Stimulated activated CD8-positive, alpha-beta memory T cell treated with anti-CD3 and anti-CD28 coated beads, Interleukin-12 subunit alpha, Interleukin-12 subunit beta, amount 100 ng/mL, for 4 hours (primary cell): ENCODE measurements around the gene TMEFF2.

Experiments
- DNase-seq: peaks from one replicate; pipeline ENCODE4 v3.0.0-alpha.2; 2020; ENCODE audit warnings: low read depth

TMEFF2 gene

DNA sequence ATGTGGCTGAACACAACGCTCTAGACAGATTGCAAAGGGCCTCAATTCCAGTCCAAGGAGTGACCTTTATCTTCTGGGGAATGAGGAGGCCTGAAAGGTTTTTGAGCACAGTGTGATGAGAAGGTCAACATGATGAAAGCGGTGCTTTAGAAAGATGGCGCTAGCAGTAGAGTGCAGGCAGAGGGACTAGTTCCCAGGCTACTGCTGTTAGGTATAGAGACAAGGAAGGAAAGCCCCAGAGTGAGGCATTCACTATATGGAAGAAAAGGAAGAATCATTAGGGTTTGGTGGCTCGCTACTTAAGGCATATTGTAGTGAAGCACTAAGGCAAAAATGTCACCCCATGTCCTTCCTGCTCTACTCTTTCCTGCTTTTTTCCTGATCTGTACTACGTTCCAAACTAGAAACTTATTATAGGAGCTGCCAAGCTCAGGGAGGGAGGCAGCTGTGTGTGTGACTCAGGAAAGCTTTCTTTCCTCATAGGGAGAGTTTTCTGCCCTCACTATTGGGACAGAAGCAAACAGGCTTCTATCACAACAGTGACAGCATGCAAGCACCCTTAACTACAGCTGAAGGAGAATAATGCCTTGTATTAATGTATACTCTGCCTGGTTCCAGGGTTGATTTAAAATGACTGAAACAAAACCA is 187.0 kb downstream of the TMEFF2 start:
- DNase-seq = no peak

DNA sequence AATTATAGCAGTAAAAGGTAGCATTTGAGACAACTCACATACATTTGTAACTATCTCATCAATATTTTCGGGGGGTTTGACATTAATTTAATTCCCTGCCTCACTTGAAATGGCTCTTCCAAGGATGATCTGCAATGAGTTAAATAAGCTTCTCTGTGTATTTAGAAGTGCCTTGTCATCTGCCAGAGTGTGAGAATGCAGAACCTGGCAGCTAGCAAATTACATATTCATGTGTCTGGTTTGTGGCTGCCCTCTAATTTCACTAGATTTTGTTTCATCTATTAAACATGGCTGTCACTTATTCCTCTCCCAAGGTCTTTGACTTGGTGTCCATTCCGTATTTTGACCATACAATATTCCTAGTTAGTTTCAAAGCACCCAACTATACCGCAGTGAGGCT is 189.5 kb downstream of the TMEFF2 start:
- no peak for DNase-seq

DNA sequence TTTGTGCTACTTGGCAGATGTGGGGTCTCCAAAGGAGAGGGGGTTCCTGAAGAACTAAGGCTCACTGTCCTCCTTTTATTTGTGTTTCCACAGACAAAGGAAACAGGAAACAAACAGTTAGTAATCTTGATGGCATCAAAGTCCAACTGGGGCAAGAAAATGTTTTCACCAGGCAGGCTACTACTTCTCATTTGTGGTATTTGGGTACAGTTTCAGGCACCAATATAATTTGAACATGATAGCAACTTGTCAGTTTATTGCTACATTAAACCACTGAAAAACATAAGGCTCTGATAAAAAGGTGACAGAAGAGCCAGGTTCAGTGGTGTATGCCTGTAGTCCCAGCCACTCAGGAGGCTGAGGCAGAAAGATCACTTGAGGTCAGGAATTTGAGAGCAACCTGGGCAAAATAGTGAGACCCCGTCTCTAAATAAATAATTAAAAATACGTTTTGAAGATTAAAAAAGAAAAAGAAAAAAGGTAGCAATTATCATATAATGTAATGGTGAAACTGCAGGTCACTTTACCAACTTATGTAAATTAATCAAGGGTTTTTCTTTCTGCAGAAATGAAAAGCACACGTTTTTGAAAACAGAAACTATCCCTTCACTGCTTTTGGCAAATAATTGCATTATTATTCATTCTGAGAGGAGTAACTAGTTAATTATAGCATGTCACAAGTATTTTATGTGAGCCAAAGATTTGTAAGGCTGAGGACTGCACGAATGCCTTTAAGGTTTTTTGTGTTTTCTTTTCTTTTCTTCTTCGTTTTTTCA is 190.4 kb downstream of the TMEFF2 start:
- no peak for DNase-seq

DNA sequence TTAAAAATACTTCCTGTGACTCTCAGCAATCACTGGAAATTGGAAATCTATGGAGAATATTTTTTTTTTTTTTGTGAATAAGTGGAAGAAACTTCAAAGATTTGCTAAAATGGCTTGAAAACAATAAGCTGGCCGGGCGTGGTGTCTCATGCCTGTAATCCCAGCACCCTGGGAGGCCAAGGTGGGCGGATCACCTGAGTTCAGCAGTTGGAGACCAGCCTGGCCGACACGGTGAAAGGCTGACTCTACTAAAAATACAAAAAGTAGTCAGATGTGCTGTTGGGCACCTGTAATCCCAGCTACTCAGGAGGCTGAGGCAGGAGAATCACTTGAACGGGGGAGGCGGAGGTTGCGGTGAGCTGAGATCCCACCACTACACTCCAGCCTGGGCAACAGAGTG is 192.3 kb downstream of the TMEFF2 start:
- no peak for DNase-seq

DNA sequence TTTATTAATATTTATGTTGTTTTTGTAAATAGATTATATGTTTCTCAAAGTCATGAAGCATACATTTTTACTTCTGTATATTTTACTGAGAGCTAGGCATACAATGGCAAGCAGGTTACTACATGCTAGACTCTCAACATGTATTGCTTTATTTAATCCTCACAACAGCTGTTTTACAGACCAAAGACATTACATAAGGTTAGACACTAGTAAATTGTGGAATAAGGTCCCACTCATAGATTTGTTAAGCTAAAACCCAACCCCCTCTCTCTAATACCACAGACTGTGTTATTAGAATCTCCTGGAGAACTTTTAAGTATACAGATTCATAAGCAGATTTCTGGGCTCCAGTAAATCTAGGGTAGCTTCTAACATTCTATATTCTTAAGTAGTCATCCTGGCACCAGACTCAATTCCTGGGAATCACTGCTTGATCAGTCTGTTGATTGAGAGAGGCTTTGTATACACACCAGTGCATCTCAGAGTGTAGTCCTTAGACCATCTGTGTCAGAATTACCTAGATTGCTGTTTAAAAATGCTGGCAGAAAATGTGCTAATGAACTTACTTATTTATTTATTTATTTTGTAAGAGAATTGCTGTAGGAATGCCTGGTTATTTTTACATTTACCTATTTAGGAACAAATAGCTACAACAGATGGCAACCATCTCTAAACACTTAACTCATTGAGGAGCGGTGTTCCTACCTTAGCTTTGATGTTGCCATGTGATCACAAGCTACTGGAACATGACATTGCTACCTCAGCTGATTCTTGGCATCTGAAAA is 194.3 kb downstream of the TMEFF2 start:
- DNase-seq = no peak

DNA sequence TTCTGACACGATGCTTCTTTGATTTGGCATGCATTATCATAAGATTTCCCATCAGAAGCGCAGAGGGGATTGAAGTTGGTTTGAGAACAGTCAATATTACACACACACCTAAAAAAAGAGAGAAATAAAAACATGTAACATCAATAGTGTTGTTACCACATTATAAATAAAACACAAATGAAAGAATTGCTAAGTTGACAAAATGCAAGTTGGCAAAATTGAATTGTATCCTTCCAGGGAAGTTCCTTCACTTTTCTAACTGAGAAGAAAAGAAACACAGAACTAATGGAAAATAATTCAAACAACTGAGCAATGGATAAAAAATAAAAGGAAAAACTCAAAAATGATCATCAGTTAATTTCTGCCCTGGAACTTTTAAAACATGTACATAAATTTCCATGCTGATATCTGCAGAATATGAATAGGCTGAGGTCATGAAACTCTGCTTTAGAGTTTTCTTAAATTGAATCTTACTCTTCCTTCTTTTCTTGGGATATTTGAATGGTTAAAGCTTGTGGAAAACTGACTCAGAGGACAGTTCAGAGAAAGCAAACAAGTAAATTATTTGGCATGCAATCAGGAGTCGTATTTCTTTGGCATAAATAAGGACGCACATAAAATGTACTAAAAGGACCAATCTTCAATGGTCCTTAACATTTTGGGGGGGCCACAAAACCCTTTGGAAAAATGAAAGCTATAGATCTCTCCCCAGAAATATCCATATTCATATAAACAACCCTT is 195.5 kb downstream of the TMEFF2 start:
- DNase-seq = no peak

DNA sequence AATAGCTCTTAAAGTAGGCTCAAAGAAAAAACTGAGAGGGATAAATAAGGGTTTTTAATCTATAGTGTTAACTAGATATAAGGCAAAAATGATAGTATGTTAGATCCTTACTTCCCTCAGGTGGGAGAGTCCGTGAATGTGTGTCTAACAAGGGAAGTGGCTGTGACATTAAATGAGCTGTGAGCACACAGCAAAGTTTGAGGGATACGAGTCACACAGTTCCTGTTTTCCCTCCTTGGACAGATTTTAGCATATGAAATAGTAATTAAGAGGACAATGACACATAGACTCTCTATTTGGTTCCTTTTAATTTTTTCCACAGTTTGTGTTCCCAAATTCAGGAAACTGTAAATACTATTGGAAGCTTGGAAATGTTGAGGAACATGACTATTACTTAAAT is 199.4 kb downstream of the TMEFF2 start:
- DNase-seq = no peak

DNA sequence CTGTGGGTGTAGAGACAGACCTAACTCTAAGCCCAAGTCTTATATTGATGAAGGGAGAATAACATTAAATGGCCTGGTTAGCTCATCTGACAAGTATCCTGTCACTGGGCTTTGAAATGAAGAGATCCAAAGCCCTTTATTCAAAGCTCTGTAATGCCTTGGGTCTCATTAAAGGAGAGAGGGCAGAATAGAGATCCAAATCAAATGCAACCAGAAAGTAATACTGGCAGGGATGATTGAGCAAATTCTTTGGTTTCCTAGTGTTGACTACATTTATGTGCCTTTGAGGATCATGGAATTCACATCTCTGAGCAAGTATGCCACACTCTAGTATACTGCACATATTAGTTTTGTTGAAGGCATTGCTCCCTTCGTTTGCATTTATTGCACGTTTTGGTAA is 200.0 kb downstream of the TMEFF2 start:
- DNase-seq = no peak

DNA sequence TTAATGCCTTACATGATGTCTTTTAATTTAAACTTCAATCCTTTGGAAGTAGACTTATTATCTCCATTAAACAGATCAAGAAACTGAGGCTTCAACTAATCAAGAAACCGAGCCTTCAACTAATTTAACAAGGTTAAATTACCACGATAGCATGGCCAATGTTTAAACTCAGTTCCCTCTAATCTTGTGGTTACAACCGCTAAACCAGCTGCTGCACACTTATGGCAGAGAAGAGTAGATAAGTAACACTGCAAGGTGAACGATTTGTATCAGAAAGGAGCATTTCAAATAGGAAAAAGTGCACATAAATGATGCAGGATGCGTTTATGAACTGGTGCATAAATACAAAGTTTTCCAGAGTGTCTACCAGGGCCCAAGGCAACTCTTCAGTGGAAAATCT is 203.3 kb downstream of the TMEFF2 start:
- DNase-seq = no peak

DNA sequence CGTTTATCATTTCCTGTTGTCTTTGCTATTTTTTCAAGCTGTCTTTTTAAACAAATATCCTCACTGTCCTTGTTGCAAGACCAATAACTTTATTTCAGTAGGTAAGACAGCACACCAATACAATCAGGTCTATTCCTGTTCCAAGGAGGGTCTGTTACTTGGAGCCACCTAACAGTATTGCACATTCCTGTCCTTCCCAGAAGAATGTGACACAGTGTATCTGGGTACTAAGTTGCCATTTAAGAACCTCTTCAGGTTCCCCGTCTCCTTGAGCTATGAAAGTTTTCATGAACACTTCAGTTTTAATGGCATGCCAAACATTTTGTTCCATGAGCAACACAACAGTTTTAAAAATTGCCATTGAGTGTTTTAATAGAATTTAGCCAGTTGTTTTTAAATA is 209.0 kb downstream of the TMEFF2 start:
- DNase-seq = no peak

DNA sequence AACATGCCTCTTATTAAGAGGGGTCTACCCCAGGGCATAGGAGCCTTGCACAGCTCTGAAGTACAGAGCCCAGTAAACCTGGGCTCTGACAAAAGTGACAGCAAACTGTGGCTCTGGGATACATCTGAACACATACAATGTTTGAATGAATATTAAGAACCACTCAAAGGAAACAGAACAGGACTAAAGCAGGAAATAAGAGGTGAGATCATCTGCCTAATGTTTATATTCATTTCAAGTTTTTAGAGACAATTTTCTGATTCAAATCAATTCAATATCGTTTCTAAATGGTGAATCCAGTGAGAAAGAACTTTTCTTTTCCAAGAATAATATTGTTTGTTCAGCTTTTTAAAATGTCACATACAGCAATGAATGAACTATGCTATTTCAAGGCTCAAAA is 211.1 kb downstream of the TMEFF2 start:
- no peak for DNase-seq

DNA sequence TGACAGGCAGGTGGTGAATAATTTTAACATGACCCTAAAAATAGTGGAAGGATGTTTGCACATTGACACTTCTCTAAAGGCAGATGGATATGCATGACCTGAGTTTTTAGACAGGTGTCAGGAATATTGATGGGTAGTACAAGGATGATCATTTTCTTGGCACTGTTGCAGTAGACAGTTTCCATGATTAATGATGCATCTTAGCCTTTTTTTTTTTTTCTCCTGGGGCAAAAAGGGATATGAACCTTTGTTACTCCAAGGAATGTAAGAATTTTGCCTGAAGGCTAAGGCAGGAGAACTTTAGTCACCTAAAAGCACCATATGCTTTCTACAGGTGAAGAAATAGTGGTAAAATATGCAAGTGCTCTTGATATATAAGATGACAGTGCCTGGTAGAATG is 211.5 kb downstream of the TMEFF2 start:
- no peak for DNase-seq

DNA sequence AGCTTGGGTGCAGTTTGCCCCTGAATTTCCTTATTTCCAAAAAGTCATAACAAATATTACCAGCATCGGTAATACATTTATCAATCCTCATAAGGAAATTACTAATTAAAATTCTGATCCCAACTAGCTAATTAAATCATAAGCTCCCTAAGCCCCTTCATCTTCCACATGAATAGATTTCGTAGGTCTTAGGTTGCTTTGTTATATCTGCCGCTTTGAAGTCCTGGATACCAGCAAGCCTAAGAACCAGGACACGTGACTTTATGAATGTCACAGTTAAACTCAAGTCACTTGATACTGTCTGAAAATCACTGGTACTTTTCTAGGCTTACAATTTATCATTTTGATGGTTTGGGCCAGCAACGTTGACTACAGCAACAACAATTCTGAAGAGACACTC is 213.0 kb downstream of the TMEFF2 start:
- no peak for DNase-seq

DNA sequence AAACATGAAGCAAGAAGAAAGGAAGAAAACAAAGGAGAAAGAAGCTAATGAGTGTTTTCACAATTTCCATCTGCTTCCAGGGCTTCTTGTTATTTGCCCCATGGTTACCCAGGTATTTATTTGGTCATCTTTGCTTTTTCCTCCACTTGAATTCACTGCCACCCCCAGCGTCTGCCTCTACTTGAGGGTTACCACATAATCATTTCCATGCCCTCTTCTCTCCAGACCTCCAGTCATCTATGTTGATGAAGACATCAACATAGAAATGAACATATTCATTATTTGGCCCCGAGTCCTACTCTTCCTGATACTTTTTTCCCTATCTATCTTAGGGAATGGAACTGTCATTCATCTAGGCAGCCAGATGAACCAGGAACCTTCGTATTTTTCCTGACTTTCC is 214.2 kb downstream of the TMEFF2 start:
- no peak for DNase-seq

DNA sequence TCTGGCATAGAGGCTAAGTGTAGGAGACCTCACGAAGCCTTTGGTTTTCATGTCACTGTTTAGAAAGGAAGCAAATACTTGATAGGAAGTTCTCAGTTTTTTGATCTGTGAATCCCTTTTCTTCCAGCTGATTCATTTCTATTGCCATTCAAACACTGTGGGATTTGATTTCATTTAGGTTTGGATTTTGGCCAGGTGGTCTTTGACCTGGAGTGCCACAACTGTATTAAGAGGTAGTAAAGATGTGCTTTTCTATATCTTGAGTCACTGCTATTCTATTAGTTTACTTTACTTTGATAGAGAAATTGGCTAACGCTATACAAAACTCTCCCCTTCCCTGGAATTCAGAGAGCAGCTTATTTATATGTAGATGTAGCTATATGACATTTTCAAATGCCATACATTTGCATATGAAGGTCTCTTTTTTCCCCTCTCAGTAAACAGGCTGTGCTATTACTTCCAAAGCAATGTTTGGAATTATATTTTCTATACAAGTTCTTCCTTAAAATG is 215.5 kb downstream of the TMEFF2 start:
- DNase-seq = no peak

DNA sequence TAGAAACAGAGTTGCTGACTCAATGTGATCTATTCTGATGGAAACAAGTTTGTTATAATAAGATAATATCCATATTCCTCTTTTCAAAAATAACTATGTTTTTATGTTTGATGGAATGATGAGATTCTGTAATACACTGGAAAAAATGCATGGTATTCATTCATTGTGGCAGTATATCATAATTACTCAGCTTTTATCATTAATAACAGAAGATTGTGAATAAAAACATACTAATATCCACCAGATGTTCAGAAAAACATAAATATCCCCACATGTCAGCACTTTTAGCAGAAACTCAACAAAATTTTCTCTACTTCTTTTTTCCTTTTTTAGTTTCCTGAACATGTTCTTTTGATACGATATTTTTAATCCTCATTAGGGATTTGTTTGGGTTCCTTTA is 217.0 kb downstream of the TMEFF2 start:
- no peak for DNase-seq

DNA sequence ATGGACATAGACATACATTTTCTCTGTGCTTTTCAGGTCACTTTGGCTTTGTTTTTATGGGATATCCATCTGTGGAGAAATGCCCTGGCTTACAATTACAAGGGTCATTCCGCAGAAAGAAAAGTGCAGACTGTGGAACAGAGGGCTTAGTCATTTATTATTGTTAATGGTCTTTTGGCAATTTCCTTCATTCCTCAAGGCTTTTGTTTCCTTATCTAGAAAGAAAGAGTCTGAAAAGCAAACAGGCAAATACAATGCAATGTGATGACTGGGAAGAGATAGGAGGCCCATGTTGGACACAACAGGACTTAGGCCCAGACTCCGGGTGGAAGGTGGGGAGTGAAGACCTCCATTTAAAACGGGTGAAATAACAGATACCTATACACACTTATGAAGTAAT is 218.3 kb downstream of the TMEFF2 start:
- no peak for DNase-seq

DNA sequence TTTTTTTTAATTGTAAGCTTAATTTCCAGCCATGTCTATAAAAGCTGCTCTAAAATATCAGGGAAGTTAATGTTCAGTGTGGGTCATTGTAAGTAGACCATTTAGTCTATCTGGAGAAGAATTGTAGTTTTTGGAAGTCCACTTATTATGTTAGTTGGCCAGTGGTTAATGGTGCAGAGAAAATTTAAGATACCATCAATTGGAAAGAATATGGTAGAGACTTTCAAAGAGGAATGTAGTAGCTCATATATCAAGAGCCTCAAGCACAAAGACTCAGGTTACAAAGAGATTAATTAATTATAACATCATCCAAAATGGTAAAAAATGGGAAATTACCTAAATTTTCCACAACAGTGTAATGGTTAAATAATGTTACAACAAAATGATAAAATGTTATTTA is 220.1 kb downstream of the TMEFF2 start:
- DNase-seq = no peak

DNA sequence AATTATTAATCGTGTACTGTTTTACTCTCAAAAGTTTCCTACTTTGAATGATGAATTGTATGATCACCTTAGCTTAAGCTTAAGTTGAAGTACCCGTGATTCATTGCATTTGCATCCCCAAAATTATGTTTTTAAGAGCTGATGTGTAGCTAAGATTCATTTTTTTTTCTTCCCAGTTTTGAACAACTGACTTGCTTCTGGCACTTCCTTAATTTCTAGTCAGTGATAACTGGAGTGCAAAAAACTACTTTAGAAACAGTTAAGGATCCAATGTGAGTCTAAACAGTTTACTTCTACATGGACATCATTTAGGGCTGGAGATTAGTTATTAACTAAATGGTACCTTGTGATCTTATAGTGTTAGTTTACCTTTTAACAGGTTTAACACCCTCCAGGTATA is 223.9 kb downstream of the TMEFF2 start:
- DNase-seq = no peak

DNA sequence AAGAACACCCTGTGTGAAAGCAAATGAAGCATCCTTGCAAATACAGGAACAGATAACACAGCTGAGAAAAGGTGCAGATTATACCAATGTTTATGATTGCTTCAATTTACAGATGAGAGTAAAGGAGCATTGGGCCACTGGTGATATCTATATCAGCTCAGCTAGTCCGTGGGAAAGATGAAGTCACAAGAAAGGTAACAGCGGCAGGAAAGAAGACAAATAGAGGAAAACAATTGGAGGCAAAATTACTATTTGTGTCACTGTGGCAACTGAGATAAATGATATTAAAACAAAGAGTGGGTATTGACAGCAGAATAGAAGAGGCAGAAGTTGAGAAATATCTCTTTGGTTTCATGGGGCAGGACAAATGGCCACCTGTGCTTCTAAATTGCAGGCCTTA is 226.6 kb downstream of the TMEFF2 start:
- no peak for DNase-seq

DNA sequence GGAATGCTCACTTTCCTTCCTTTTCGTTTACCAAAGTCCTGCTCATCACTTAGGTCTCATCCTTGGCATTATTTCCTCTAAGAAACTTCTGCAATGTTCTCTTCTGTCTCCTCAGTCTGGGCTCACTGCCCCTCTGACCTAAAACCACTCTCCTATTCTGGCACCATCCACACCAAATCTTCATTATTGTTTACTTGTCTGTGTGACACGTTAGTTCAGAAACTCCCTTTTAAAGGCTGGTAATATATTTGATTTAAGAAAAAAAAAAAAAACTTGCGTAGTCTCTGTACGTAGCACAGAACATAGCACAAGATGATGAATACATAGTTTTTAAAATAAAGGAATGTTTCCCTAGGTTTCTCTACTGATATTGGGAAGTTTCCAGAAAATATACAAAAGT is 229.0 kb downstream of the TMEFF2 start:
- no peak for DNase-seq

DNA sequence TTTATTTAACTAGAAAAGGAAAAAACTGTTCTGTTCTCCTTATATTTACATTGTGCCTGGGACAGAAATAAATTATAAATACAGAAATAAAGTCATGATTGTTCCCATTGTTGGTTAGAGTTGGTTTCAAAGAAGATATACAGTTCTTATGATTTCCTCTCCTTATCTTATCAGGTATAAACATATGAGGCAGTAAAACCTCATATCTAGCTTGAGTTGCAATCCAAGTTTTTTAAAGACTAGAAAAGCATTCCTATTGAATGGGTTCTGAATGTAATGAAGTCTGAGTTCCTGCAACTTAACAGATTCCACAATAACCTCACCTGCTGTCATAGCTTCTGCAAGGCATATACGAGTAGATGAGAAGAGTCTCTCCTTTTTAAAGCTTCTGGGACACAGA is 233.2 kb downstream of the TMEFF2 start:
- DNase-seq = no peak
